DND-41 (cell line): ENCODE results near the gene CTBP2.

Experiments used
- EZH2 ChIP-seq: IDR thresholded peaks from 3 replicates; pipeline ENCODE4 v1.6.1; 2012; ENCODE audit warnings: borderline replicate concordance, low read depth, mild to moderate bottlenecking, moderate library complexity, low read length, inconsistent platforms; ENCODE audit not compliant: severe bottlenecking
- TF ChIP-seq, protein P1 (sequence below): IDR thresholded peaks from 2 replicates; pipeline ENCODE4 v1.5.1; 2012; ENCODE audit warnings: borderline replicate concordance, low read length, moderate library complexity, mild to moderate bottlenecking; ENCODE audit not compliant: poor library complexity, severe bottlenecking; ENCODE audit errors: extremely low read depth

DNA sequence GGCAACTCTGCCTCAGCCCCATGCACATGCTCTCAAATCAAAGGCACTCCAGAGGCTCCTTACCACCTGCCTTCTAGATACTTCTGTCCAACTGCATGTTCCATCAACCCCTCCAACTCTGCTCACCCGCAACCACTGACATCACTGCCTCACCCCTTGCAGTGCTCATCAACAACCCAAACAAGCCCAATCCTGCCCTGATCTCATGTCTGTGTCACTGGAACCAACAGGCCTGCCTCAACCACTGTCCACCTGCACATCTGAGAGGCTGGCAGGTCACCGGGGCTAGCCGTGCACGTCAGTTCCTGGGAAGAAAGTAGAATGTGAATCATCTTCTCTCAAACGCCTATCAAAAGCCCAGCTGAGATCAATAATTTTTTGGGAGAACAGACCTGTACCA lies 33.3 kb downstream of the CTBP2 start:
- TF ChIP-seq, protein P1, sequence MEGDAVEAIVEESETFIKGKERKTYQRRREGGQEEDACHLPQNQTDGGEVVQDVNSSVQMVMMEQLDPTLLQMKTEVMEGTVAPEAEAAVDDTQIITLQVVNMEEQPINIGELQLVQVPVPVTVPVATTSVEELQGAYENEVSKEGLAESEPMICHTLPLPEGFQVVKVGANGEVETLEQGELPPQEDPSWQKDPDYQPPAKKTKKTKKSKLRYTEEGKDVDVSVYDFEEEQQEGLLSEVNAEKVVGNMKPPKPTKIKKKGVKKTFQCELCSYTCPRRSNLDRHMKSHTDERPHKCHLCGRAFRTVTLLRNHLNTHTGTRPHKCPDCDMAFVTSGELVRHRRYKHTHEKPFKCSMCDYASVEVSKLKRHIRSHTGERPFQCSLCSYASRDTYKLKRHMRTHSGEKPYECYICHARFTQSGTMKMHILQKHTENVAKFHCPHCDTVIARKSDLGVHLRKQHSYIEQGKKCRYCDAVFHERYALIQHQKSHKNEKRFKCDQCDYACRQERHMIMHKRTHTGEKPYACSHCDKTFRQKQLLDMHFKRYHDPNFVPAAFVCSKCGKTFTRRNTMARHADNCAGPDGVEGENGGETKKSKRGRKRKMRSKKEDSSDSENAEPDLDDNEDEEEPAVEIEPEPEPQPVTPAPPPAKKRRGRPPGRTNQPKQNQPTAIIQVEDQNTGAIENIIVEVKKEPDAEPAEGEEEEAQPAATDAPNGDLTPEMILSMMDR: no peak
- no peak for TF ChIP-seq EZH2
